Thyroid gland (tissue), 4 donors: ENCODE measurements around the gene ZNF503. TPM values are rescaled to one million over a fixed set of nuclear protein-coding genes. Genes with fewer than 3 reads are reported as not detected.

ENCODE experiments used
- DNase-seq, 2 donors: peaks; one replicate each; pipeline ENCODE4 v3.0.0-alpha.2; 2019
- H3K27ac ChIP-seq, 3 donors: fragments of 200-600 bp; sonication (generic); 1 replicate in 2 of 3; 2 replicates in 1 of 3; pipeline ENCODE4 v1.5.1; 2016 to 2019; ENCODE audit warnings: mild to moderate bottlenecking in 1 of 3, moderate library complexity in 1 of 3
- H3K27me3 ChIP-seq: fragments of 200-600 bp; sonication (generic); one replicate; pipeline ENCODE4 v1.5.1; 2019
- H3K36me3 ChIP-seq, 2 donors: fragments of 200-600 bp; sonication (generic); one replicate each; pipeline ENCODE4 v1.5.1; 2016 to 2019
- H3K4me1 ChIP-seq, 2 donors: fragments of 200-600 bp; sonication (generic); one replicate each; pipeline ENCODE4 v1.5.1; 2017 to 2019
- H3K4me3 ChIP-seq, 3 donors: fragments of 200-600 bp; sonication (generic); replicated peaks in 1 of 3; 1 replicate in 2 of 3; 2 replicates in 1 of 3; pipeline ENCODE4 v1.5.1; 2016; ENCODE audit warnings: mild to moderate bottlenecking in 1 of 3
- H3K9me3 ChIP-seq: fragments of 200-600 bp; sonication (generic); one replicate; pipeline ENCODE4 v1.5.1; 2017
- POLR2A ChIP-seq, 2 donors: fragments of 450-650 bp; IDR thresholded peaks; one replicate each; pipeline ENCODE4 v1.6.1; 2017; ENCODE audit warnings: antibody characterized with exemption in 2 of 2, mild to moderate bottlenecking in 2 of 2, moderate library complexity in 1 of 2
- WGBS, 2 donors: methylation state at CpG; one replicate each; pipeline ENCODE4 v1.1.5; 2017; 5-methylcytosine and 5-hydroxymethylcytosine counted together
- intact Hi-C: fragments of 100-400 bp; cut with DNase I; formaldehyde crosslinking; loops from one replicate; pipeline ENCODE4 v1.15.1; 2023
- total RNA-seq, 4 donors: library from RNA; depleted of rRNA; stranded (reverse); fragments of >200 nt; gene quantifications; one replicate each; pipeline ENCODE4 v1.2.3, GENCODE V29; 2016
- TF ChIP-seq, protein P1 (sequence below), 6 experiments: fragments of 200-600 bp in 3 of 6; fragments of 450-650 bp in 3 of 6; sonication (generic) in 3 of 6; IDR thresholded peaks; one replicate each; pipeline ENCODE4 v1.5.1; 2016 to 2019; ENCODE audit warnings: antibody characterized with exemption in 6 of 6, mild to moderate bottlenecking in 2 of 6, inconsistent platforms in 1 of 6, moderate library complexity in 1 of 6

The ZNF503 gene
- total RNA-seq, 4 donors from 2014 or later: 8.2 to 17.1 (median 10.9) TPM

DNA sequence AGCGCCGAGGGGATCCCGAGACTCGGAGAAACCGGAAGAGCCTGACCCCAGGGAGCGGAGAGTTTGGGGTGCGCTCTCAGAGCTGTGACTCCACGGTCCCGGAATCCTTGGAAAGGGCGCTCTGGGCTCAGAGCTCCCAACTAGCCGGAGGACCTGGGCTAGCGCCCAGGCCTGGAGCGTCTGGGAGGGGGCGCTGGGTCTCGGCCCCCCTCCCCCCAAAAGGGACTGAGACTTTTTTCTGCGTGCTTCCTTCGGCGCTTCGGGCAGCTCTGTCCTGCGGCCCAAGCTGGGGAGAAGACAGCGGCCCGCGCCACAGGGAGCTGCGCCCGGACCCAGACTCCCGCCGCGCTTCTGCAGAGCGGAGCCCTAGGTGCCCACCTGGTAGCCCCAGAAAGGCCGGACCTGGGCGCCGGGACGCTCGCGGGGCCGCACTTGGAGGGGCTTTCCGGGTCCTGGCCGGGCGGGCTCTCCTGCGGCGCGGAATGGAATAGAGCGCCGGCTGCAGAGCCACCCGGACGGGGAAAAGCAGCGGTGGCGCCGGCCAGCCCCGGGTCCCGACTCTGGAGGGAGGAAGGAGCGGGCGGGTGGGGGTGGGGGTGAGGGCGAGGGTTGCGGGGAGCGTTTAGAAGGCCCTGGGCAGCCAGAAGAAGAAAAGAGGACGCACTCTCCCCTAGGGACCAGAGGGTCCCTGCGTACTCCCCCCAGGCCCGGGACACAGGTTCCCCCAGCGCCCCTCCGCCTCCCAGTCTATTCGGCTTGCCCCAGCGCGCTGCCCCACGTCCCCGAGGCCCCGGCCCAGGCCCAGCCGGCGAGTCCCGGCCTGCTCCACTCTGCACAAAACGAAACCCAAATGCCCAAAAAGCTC, 4.7 kb downstream of the ZNF503 start:
- peak; percentile 13 to 16 for DNase-seq
- 41 to 42% methylated on average over 18 to 30 of the region's 71 CpGs for WGBS, 2 donors
- Histone ChIP-seq H3K27me3 (no peaks in the 10 kb centered on the region), H3K4me1 (peaks cover 5 to 15% of the 10 kb centered on the region in 2 donors), H3K27ac (peak overlapping the region; percentile 72 to 88 (median 75)), H3K4me3 (peak overlapping the region; percentile 34 to 63 (median 34)), H3K9me3 (no peaks in the 10 kb centered on the region), H3K36me3 (peaks cover 0 to 14% of the 10 kb centered on the region in 2 donors)
- intact Hi-C loops: loop anchor here (5.0 to 10.0 kb wide), 2 partner anchors 640 to 1148 kb away; no protein-coding TSS in a partner anchor
- TF ChIP-seq POLR2A (IDR thresholded peaks at IDR 0.05): no peak
- TF ChIP-seq, protein P1, sequence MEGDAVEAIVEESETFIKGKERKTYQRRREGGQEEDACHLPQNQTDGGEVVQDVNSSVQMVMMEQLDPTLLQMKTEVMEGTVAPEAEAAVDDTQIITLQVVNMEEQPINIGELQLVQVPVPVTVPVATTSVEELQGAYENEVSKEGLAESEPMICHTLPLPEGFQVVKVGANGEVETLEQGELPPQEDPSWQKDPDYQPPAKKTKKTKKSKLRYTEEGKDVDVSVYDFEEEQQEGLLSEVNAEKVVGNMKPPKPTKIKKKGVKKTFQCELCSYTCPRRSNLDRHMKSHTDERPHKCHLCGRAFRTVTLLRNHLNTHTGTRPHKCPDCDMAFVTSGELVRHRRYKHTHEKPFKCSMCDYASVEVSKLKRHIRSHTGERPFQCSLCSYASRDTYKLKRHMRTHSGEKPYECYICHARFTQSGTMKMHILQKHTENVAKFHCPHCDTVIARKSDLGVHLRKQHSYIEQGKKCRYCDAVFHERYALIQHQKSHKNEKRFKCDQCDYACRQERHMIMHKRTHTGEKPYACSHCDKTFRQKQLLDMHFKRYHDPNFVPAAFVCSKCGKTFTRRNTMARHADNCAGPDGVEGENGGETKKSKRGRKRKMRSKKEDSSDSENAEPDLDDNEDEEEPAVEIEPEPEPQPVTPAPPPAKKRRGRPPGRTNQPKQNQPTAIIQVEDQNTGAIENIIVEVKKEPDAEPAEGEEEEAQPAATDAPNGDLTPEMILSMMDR (IDR thresholded peaks at IDR 0.05): no peak

DNA sequence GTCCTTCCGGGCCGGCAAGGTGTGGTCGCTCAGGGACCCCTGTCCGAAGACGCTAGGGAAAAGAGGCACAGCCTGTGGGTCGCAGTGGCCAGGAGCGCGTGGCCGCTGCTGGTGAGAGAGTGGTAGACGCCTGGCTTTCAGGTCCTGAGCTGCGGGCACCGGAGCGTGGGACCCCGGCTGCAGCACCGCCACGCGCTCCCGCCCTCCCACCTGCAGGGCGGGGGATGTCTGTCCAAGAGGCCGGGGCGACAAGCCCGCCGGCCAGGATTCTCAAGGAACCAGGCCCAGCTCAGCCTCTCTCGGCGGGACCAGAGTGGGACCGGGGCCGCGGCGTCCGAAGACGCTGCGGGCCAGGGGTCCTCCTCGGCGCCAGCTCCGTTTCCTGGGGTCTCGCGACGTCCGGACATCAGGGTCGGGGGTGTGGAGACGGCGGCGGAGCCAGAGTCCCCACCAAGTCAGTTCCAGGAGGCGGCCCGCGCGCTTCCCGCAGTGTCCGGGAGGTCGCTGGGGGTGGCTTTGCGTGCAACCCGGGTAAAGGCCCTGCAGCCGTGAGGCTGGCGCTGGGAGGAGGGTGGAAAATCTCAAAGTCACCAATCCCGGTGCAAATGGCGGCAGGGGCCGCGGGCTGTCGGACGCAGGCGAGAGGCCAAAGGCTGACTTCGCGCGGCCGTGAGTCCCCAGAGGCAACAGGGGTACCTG, 5.5 kb downstream of the ZNF503 start:
- peaks cover 0 to 14% of the 10 kb centered on the region in 2 donors for H3K36me3 ChIP-seq
- intact Hi-C loops: loop anchor here (5.0 to 10.0 kb wide), 2 partner anchors 641 to 1149 kb away; no protein-coding TSS in a partner anchor
- TF ChIP-seq, protein P1 (IDR thresholded peaks at IDR 0.05): no peak
- TF ChIP-seq POLR2A (IDR thresholded peaks at IDR 0.05): no peak
- H3K27me3 ChIP-seq: no peaks in the 10 kb centered on the region
- peaks cover 5 to 15% of the 10 kb centered on the region in 2 donors for H3K4me1 ChIP-seq
- H3K4me3 ChIP-seq: peak overlapping the region; percentile 34 to 63 (median 34)
- WGBS, 2 donors: 10 to 30% methylated on average over 6 to 8 of the region's 65 CpGs
- DNase-seq: peak; percentile 36 to 39
- peak overlapping the region; percentile 72 to 88 (median 75) for H3K27ac ChIP-seq
- no peaks in the 10 kb centered on the region for H3K9me3 ChIP-seq

DNA sequence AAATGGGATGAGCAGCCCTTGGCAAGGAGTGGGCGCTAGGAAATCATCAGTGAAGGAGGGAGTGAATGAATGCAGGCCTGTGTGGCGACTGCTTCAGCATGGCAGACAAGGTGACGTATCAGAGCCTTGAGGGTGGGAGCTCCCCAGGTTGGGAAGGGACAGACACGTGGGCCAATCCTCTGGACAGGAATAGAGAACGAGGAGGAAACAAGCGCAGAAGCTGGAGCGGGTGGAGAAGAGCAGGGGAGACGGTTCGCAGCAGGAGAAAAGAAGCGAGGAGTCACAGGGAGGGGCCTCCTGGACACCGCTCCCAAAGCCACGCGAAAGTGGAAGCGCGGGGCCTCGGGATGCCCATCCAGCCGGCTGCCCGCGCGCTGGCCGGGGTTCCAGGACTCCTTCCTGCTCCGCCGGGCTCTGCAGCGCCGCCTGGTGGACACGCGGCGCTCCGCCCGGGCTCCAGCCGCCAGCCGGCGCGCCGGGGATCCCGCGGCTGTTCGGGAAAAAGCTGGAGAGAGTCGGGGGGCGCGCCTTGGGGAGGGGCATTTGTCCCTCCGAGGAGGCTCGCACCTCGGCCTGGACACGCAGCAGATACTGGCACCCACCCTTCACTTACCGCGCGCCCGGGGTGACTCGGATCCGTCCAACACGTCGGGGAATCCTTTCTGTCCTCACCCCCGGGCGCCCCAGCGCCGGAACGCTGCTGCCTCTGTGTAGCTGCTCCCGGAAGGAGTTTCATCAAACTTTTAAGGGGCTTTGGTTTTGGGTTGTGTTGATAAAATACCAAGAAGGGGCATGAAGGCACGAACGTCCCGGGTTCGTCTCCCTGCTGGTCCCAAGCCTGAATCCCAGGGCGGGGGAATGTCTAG, 6.3 kb downstream of the ZNF503 start:
- intact Hi-C loops: loop anchor here (5.0 to 10.0 kb wide), 2 partner anchors 642 to 1150 kb away; no protein-coding TSS in a partner anchor
- Histone ChIP-seq H3K4me3 (peak overlapping the region in 2 of 3 donors; percentile 34 to 63), H3K4me1 (peaks cover 5 to 15% of the 10 kb centered on the region in 2 donors), H3K9me3 (no peaks in the 10 kb centered on the region), H3K36me3 (peaks cover 0 to 14% of the 10 kb centered on the region in 2 donors), H3K27me3 (no peaks in the 10 kb centered on the region), H3K27ac (peak overlapping the region; percentile 72 to 88 (median 75))
- TF ChIP-seq POLR2A (IDR thresholded peaks at IDR 0.05): no peak
- TF ChIP-seq, protein P1 (IDR thresholded peaks at IDR 0.05): peak; percentile 44 to 98 (median 88)
- 20 to 24% methylated on average over 23 to 43 of the region's 64 CpGs for WGBS, 2 donors
- peak; percentile 54 to 55 for DNase-seq

DNA sequence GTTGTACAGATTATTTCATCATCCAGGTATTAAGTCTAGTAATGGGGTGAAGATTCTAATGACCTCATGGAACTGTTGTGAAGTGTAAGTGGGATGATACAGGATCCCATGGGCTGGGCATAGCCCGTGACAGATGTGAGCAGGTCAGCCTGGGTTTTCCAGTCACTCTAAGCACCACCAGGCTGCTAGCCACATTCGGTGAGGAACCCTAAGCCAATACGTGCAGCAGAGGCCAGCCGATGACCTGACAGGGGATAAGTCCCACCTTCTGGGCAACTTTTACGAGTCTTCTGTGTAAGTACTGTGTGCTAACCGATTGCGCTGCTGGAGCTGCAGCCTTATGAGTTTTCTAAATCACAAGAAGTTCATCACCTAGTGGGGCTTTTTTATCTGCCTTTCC, 7.3 kb downstream of the ZNF503 start:
- WGBS, 2 donors: 90 to 94% methylated on average over 7 of the region's 7 CpGs
- H3K4me1 ChIP-seq: peaks cover 0 to 10% of the 10 kb centered on the region in 2 donors
- H3K4me3 ChIP-seq: no peak overlapping the region
- peaks cover 0 to 9% of the 10 kb centered on the region in 2 donors for H3K36me3 ChIP-seq
- H3K9me3 ChIP-seq: no peaks in the 10 kb centered on the region
- TF ChIP-seq, protein P1 (IDR thresholded peaks at IDR 0.05): no peak
- TF ChIP-seq POLR2A (IDR thresholded peaks at IDR 0.05): no peak
- no peak for DNase-seq
- no peak overlapping the region for H3K27ac ChIP-seq
- intact Hi-C loops: loop anchor here (10.0 kb wide), 1 partner anchor 1151 kb away; no protein-coding TSS in a partner anchor
- no peaks in the 10 kb centered on the region for H3K27me3 ChIP-seq
